Mammary epithelial cell (primary cell): ENCODE data around the gene SH2D3A.

ENCODE experiments used
- CTCF ChIP-seq, 2 donors: IDR thresholded peaks in 1 of 2; conservative IDR thresholded peaks in 1 of 2; 2 replicates each; pipeline ENCODE4 v1.5.1; 2011 to 2012; ENCODE audit warnings: inconsistent platforms in 2 of 2, low read length in 2 of 2, mild to moderate bottlenecking in 2 of 2, control low read depth in 1 of 2, low read depth in 1 of 2; ENCODE audit not compliant: insufficient read depth in 1 of 2; ENCODE audit errors: extremely low read depth in 1 of 2
- EZH2 ChIP-seq: IDR thresholded peaks from 2 replicates; pipeline ENCODE4 v1.6.1; 2012; ENCODE audit warnings: low read length, inconsistent platforms, borderline replicate concordance

- no peak for TF ChIP-seq CTCF (conservative IDR thresholded peaks at IDR 0.05 in 1 of 2, IDR thresholded peaks at IDR 0.05 in 1 of 2; ENCODE audit: extremely low read depth in 1 of 2, insufficient read depth in 1 of 2, low read depth in 1 of 2, low read length in 2 of 2)
- no peak for TF ChIP-seq EZH2
Measured at GRCh38 chr19:6761053-6761676, 6.1 kb downstream of the SH2D3A start.
